Rectal smooth muscle tissue (tissue), 1 donor: ENCODE results near the gene BHLHA15.

Source experiments
- H3K27ac ChIP-seq: one replicate; pipeline ENCODE4 v1.7.0; 2013; ENCODE audit warnings: low read depth, low read length, inconsistent platforms
- H3K27me3 ChIP-seq: one replicate; pipeline ENCODE4 v1.7.0; 2013; ENCODE audit warnings: low read length; ENCODE audit not compliant: control insufficient read depth, insufficient read depth
- H3K36me3 ChIP-seq: one replicate; pipeline ENCODE4 v1.7.0; 2013; ENCODE audit warnings: low read length; ENCODE audit not compliant: control insufficient read depth, insufficient read depth
- H3K4me1 ChIP-seq: one replicate; pipeline ENCODE4 v1.7.0; 2013; ENCODE audit warnings: low read length; ENCODE audit not compliant: control insufficient read depth, insufficient read depth
- H3K4me3 ChIP-seq: one replicate; pipeline ENCODE4 v1.7.0; 2013; ENCODE audit warnings: low read length
- H3K9ac ChIP-seq: one replicate; pipeline ENCODE4 v1.7.0; 2013; ENCODE audit warnings: low read length

Gene BHLHA15

DNA sequence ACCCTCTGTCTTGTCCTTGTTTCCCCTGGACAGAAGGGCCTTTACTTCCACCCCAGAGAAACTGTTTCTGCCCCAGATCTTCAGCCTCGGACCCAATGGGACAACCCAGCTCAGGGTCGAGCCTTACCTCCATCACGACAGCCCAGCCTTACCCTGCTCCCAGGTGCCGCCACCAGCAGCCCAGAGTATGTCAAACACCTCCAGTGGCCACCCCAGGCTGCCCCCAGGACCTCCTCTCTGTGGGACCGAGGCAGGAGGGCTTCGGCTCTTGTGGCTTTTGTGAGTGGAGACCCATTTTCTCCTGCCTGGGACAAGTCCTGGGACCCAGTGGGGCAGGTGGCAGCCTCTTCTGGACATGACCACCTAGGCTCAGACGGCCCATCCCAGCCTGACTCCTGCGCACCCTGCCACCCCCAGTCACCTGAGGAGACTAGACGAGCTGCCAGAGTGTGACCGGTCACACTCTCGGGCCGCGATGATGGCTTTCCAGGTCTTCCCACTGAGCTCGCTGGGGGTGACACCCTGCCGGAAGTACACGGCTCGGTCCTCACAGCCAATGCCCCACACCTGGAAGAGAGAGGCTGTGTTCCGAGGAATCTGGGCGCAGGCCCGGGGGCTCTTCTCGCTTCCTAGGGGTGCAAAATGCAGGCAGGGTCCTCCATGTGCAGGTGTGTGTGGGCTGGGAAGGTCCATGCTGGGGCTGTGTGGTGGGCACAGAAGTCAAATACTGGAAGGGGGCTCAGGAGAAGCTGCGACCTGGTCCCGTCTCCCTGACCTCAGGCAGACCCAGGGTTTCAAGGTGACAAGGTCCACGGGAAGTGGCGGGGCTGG is 25.3 kb downstream of the BHLHA15 start:
- H3K27me3 ChIP-seq: no peaks in the 10 kb centered on the region
- H3K36me3 ChIP-seq: peaks cover 6% of the 10 kb centered on the region
- no peak overlapping the region for H3K27ac ChIP-seq
- no peak overlapping the region for H3K9ac ChIP-seq
- H3K4me1 ChIP-seq: no peaks in the 10 kb centered on the region
- no peak overlapping the region for H3K4me3 ChIP-seq

GRCh38 chr7:98238076-98238475 is 26.8 kb downstream of the BHLHA15 start:
- peaks cover 8% of the 10 kb centered on the region for H3K36me3 ChIP-seq
- H3K9ac ChIP-seq: no peak overlapping the region
- H3K4me3 ChIP-seq: no peak overlapping the region
- no peaks in the 10 kb centered on the region for H3K27me3 ChIP-seq
- no peak overlapping the region for H3K27ac ChIP-seq
- no peaks in the 10 kb centered on the region for H3K4me1 ChIP-seq

- Histone ChIP-seq H3K4me3 (no peak overlapping the region), H3K36me3 (peaks cover 8% of the 10 kb centered on the region), H3K27ac (no peak overlapping the region), H3K27me3 (no peaks in the 10 kb centered on the region), H3K4me1 (no peaks in the 10 kb centered on the region), H3K9ac (no peak overlapping the region)
Measured at GRCh38 chr7:98238976-98239375, 27.7 kb downstream of the BHLHA15 start.

GRCh38 chr7:98240961-98241673 is 29.9 kb downstream of the BHLHA15 start:
- no peak overlapping the region for H3K9ac ChIP-seq
- H3K27ac ChIP-seq: no peak overlapping the region
- peaks cover 16% of the 10 kb centered on the region for H3K36me3 ChIP-seq
- no peak overlapping the region for H3K4me3 ChIP-seq
- no peaks in the 10 kb centered on the region for H3K27me3 ChIP-seq
- H3K4me1 ChIP-seq: no peaks in the 10 kb centered on the region

DNA sequence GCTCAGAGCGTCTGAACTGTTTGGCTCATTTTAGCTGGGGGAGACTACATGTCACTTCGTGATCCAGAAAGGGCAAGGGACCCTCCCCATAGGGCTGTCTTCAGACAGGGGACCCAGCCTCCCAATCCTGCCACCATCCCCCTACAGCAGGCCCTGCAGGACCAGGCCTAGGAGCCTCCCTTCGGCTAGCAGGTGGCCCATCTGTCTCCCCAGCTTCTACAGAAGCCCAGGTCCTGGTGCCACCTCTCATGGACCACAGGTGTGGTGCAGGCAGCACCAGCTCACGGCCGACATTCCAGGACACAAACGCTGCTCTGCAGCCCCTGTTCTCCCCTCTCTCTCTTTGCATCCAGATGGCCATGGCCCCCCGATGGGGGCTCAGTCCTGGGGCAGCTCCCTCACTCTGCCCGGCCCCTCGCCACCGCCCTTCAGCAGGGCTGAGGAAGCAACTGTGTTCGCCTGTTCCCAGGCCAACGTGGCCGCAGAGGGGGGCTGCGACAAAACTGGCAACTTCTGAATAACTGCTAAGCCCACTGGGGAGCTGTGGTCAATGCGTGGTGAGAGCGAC is 30.5 kb downstream of the BHLHA15 start:
- Histone ChIP-seq H3K27ac (no peak overlapping the region), H3K4me1 (no peaks in the 10 kb centered on the region), H3K9ac (no peak overlapping the region), H3K36me3 (peaks cover 16% of the 10 kb centered on the region), H3K4me3 (no peak overlapping the region), H3K27me3 (no peaks in the 10 kb centered on the region)

DNA sequence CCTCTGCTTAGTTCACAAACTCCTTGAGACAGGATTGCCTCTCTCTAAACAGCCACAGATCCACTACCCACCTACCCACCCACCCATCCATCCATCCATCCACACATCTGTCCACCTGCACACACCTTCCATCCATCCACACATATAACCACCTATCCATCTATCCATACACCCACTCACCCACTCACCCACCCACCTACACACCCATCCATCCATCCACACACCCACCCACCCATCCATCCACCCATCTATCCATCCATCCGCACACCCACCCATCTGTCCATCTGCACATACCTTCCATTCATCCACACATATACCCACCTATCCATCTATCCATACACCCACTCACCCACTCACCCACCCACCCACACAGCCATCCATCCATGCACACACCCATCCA is 31.1 kb downstream of the BHLHA15 start:
- Histone ChIP-seq H3K27me3 (no peaks in the 10 kb centered on the region), H3K4me1 (no peaks in the 10 kb centered on the region), H3K9ac (no peak overlapping the region), H3K27ac (no peak overlapping the region), H3K36me3 (peaks cover 16% of the 10 kb centered on the region), H3K4me3 (no peak overlapping the region)

DNA sequence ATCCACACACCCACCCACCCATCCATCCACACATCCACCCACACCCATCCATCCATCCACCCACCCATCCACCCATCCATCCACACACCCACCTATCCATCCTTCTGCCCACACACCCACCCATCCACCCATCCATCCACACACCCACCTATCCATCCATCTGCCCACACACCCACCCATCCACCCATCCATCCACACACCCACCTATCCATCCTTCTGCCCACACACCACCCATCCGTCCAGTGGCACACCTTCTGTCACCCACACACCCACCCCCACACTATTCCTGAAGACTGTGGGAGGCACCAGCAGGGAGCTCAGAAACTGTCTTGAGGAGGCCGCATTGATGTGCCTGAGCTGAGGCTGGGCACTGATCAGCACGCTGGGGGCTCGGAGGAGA is 31.7 kb downstream of the BHLHA15 start:
- Histone ChIP-seq H3K36me3 (peaks cover 16% of the 10 kb centered on the region), H3K4me1 (no peaks in the 10 kb centered on the region), H3K27ac (no peak overlapping the region), H3K9ac (no peak overlapping the region), H3K27me3 (no peaks in the 10 kb centered on the region), H3K4me3 (no peak overlapping the region)

DNA sequence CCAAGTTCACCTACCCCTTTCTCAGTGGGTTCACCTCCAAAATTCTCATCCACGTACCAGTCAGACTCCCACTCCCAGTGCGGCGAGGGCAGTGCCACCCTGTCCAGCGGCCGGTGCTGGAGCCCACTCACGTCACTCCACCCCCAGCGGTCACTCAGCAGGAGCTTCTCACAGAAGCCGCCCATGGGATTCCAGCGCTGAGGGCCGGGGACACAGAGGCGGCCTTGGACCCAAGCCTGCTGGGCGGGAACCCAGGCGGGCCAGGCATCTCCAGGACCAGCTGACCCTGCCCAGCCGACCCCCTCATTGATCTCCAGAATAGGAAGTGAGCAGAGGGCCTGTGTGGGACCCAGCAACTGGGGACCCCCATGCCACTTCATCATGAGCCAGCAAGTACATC is 33.6 kb downstream of the BHLHA15 start:
- Histone ChIP-seq H3K9ac (no peak overlapping the region), H3K4me3 (no peak overlapping the region), H3K27ac (no peak overlapping the region), H3K36me3 (peaks cover 10% of the 10 kb centered on the region), H3K4me1 (no peaks in the 10 kb centered on the region), H3K27me3 (no peaks in the 10 kb centered on the region)

GRCh38 chr7:98248156-98248555 is 36.9 kb downstream of the BHLHA15 start:
- Histone ChIP-seq H3K36me3 (peaks cover 8% of the 10 kb centered on the region), H3K9ac (no peak overlapping the region), H3K4me3 (no peak overlapping the region), H3K4me1 (peaks cover 5% of the 10 kb centered on the region), H3K27me3 (no peaks in the 10 kb centered on the region), H3K27ac (no peak overlapping the region)

DNA sequence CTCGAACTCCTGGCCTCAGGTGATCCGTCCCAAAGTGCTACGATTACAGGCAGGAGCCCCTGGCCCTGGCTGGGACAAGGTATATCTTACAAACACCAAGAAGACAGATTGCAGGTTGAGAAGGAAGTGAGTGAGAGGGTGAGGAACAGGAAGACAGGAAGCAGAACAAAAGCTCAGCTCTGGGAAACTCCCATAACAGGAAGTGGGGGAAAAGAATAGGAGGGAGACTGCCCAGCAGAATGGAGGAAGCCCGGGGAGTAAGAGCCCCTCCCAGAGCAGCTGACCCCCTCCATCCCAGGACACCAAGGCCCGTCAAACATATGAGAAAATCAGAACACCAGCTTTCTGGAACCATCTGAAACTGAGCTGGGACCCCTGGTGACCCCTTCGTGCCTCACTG is 37.9 kb downstream of the BHLHA15 start:
- Histone ChIP-seq H3K27ac (no peak overlapping the region), H3K27me3 (no peaks in the 10 kb centered on the region), H3K36me3 (peaks cover 7% of the 10 kb centered on the region), H3K4me1 (peaks cover 5% of the 10 kb centered on the region), H3K9ac (no peak overlapping the region), H3K4me3 (no peak overlapping the region)

GRCh38 chr7:98250789-98251188 is 39.5 kb downstream of the BHLHA15 start:
- Histone ChIP-seq H3K27ac (no peak overlapping the region), H3K27me3 (no peaks in the 10 kb centered on the region), H3K4me3 (peak overlapping the region; percentile 94), H3K36me3 (peaks cover 4% of the 10 kb centered on the region), H3K9ac (no peak overlapping the region), H3K4me1 (peaks cover 5% of the 10 kb centered on the region)

DNA sequence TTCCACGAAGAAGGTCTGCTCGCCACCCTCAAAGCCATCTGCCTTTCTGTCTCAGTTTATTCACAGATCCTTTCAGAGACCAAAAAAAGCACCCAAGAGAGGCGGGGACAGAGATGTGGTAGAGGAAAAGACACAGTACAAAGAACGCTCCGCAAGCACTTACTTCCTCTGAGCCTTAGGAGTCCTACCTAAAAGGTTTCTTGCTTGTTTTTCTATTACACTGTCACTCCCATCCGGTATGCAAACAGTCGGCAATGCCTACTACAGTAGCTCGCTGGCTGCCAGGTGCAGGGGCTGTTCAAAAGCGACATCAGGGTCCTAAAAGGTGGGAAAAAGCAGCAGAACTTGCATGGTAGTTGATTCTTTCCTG is 40.0 kb downstream of the BHLHA15 start:
- H3K4me3 ChIP-seq: peak overlapping the region; percentile 94
- H3K9ac ChIP-seq: peak overlapping the region; percentile 33
- H3K4me1 ChIP-seq: peaks cover 5% of the 10 kb centered on the region
- H3K27ac ChIP-seq: no peak overlapping the region
- no peaks in the 10 kb centered on the region for H3K27me3 ChIP-seq
- H3K36me3 ChIP-seq: peaks cover 4% of the 10 kb centered on the region
